Heart left ventricle (tissue), 16 donors: ENCODE data around the gene TSPAN14. TPM values are rescaled to one million over a fixed set of nuclear protein-coding genes. Genes with fewer than 3 reads are reported as not detected.
A peak's percentile ranks its signal among the peaks of the same experiment; 100 is the strongest.

Source experiments
- ATAC-seq, 4 donors: fragments of 200-7000 bp; cut with Tn5 transposase; one replicate each; pipeline ENCODE4 v1.9.1; 2020 to 2022; ENCODE audit warnings: moderate library complexity in 4 of 4, mild to moderate bottlenecking in 3 of 4, moderate number of reproducible peaks in 1 of 4
- DNase-seq, 5 donors: peaks; one replicate each; pipeline ENCODE4 v3.0.0-alpha.2; 2020
- H3K27ac ChIP-seq, 12 donors: fragments of 200-600 bp; sonication (generic) in 4 of 12; one replicate each; pipeline versions ENCODE4 v1.5.0 to v1.8.0; 2016 to 2022; ENCODE audit warnings: mild to moderate bottlenecking in 2 of 12
- H3K27me3 ChIP-seq, 9 donors: fragments of 200-600 bp; sonication (generic) in 2 of 9; one replicate each; pipeline versions ENCODE4 v1.5.1 to v1.8.0; 2016 to 2022; ENCODE audit warnings: mild to moderate bottlenecking in 3 of 9
- H3K36me3 ChIP-seq, 9 donors: fragments of 200-600 bp; sonication (generic) in 2 of 9; one replicate each; pipeline versions ENCODE4 v1.5.0 to v1.8.0; 2018 to 2022; ENCODE audit warnings: mild to moderate bottlenecking in 2 of 9
- H3K4me1 ChIP-seq, 12 donors: fragments of 200-600 bp; sonication (generic) in 4 of 12; one replicate each; pipeline versions ENCODE4 v1.5.0 to v1.8.0; 2016 to 2022; ENCODE audit warnings: mild to moderate bottlenecking in 3 of 12
- H3K4me3 ChIP-seq, 12 donors: fragments of 200-600 bp; sonication (generic) in 4 of 12; one replicate each; pipeline versions ENCODE4 v1.5.0 to v1.8.0; 2017 to 2022; ENCODE audit warnings: mild to moderate bottlenecking in 9 of 12, moderate library complexity in 4 of 12
- H3K9me3 ChIP-seq, 12 donors: fragments of 200-600 bp; sonication (generic) in 4 of 12; one replicate each; pipeline versions ENCODE4 v1.5.0 to v1.8.0; 2016 to 2022; ENCODE audit warnings: mild to moderate bottlenecking in 1 of 12
- POLR2A ChIP-seq, 2 donors: fragments of 450-650 bp; IDR thresholded peaks; one replicate each; pipeline ENCODE4 v1.6.1; 2017; ENCODE audit warnings: antibody characterized with exemption in 2 of 2, mild to moderate bottlenecking in 2 of 2, moderate library complexity in 2 of 2
- WGBS, 4 donors: extraction: QIAGEN DNeasy Blood & Tissue Kit in 2 of 4; methylation state at CpG; one replicate each; pipeline versions ENCODE4 v1.1.5 to v1.1.7; 2013 to 2018; 5-methylcytosine and 5-hydroxymethylcytosine counted together
- intact Hi-C, 10 donors: fragments of 100-400 bp; cut with DNase I; formaldehyde crosslinking; loops; one replicate each; pipeline versions ENCODE4 v1.11.1 to v1.14.2; 2022
- polyA plus RNA-seq, 2 donors: library from polyadenylated mRNA; stranded (reverse); fragments of 200-250 nt; gene quantifications; one replicate each; pipeline ENCODE4 v1.2.3, GENCODE V29; 2013
- total RNA-seq, 9 donors: library from RNA; depleted of rRNA in 2 of 9; stranded (reverse); fragments of >200 nt in 2 of 9; fragmentation: NEBNext Ultra II Directional in 3 of 9; extraction: Animal tissue kit (Norgen Biotek cat#: 25700) in 3 of 9; gene quantifications; one replicate each; pipeline versions ENCODE4 v1.1.0 to v1.2.4, GENCODE V29; 2016 to 2023
- TF ChIP-seq, protein P1 (sequence below), 12 donors: fragments of 200-600 bp; sonication (generic) in 4 of 12; IDR thresholded peaks; one replicate each; pipeline versions ENCODE4 v1.5.0 to v1.8.0; 2018 to 2022; ENCODE audit warnings: antibody characterized with exemption in 12 of 12, mild to moderate bottlenecking in 5 of 12
- donor health status: ischemic (EF 13 %, LVEDD 7.1; RV severe dilation, severe dysfunction).
- donor health status: healthy with polysubstance abuse.
- donor health status: DM: no; HTN: yes; CAD: no.
- donor health status: DM: no; HTN: no; CAD: no.
- donor health status: ischemic (EF 25% LVEDD 6.9; RV normal size, moderate dysfunction).
- donor health status: ischemic (EF 25% LVEDD 5.7; RV mildly dilated, moderate dysfunction).
- donor health status: healthy.
- donor health status: DM: yes; HTN: yes; CAD: no.
- donor health status: ischemic (EF 35%, LVEDD 5.7; RV mildly dilated, moderate dysfunction).
- donor health status: nonischemic (EF 11% LVEDD 7.7; RV severe dilation, severe dysfunction).
- donor health status: DM: yes; HTN: yes; CAD: no.
- donor health status: PGD.
- donor health status: ischemic (EF 29% LVEDD 5.4; RV normal size, mild dysfunction).
- donor health status: nonischemic (EF 23%, LVEDD 6.1; RV moderate dilation, normal function).

TSPAN14 gene
- total and polyA plus RNA-seq, 11 donors, result 17.4 to 71.5 (median 39.6) TPM

DNA sequence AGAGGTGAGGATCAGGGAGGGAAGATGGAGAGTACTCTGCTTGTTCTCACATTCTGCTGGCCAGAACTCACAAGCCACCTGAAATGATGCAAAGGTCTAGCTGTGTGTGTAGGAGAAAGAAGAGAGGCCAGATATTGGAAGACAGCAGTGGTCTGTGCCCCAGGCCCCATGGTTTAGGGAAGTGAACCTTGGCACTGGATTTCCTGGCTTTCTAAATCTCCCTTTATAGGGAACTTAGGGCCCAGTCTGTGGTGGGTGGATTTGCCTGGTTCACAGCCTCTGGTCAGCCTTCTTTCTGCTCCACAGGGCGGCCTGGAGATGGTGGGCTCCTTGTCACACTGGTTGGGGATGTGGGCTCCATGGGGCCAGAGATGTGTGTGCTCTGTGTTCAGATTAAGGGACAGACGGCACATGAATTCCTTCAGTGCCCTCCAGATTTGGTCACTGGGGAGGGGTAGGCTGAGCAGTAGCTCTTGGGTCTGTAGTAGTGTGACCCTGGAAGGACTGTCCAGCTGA lies 74.1 kb downstream of the TSPAN14 start:
- TF ChIP-seq POLR2A (IDR thresholded peaks at IDR 0.05), result no peak
- TF ChIP-seq, protein P1, sequence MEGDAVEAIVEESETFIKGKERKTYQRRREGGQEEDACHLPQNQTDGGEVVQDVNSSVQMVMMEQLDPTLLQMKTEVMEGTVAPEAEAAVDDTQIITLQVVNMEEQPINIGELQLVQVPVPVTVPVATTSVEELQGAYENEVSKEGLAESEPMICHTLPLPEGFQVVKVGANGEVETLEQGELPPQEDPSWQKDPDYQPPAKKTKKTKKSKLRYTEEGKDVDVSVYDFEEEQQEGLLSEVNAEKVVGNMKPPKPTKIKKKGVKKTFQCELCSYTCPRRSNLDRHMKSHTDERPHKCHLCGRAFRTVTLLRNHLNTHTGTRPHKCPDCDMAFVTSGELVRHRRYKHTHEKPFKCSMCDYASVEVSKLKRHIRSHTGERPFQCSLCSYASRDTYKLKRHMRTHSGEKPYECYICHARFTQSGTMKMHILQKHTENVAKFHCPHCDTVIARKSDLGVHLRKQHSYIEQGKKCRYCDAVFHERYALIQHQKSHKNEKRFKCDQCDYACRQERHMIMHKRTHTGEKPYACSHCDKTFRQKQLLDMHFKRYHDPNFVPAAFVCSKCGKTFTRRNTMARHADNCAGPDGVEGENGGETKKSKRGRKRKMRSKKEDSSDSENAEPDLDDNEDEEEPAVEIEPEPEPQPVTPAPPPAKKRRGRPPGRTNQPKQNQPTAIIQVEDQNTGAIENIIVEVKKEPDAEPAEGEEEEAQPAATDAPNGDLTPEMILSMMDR (IDR thresholded peaks at IDR 0.05), result no peak
- H3K36me3 ChIP-seq, result no peaks in the 10 kb centered on the region
- no peak overlapping the region for H3K4me3 ChIP-seq
- WGBS, 4 donors, result 89 to 100% (median 94%) methylated on average over 2 of the region's 2 CpGs
- H3K9me3 ChIP-seq, result no peaks in the 10 kb centered on the region
- intact Hi-C loops, result no loop called here
- ATAC-seq (peak in 1 of 4 donors; percentile 25), DNase-seq (no peak)
- peak overlapping the region in 3 of 12 donors; percentile 29 to 68 (median 66) for H3K27ac ChIP-seq
- H3K27me3 ChIP-seq, result no peaks in the 10 kb centered on the region
- peaks cover 0 to 80% (median 20%) of the 10 kb centered on the region in 12 donors for H3K4me1 ChIP-seq

DNA sequence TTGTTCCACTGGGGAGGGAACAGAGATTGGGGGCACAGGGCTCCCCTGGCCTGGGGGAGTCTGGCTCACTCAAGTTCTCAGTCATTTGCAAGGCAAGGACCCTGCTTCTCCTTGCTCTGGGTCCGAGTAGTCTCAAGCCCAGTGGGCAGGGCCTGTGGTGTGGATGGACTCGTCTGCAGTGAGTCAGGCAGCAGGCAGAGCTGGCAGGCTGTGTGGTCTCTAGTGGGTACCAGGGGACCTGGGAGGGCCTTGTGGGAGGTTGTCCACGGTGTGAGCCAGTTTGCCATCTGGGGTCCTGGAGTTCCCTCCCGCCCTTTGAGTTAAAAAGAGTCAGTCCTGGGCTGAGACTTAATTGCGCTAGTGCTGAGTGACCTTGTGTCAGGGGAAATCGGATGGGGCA lies 74.8 kb downstream of the TSPAN14 start:
- H3K4me3 ChIP-seq, result no peak overlapping the region

DNA sequence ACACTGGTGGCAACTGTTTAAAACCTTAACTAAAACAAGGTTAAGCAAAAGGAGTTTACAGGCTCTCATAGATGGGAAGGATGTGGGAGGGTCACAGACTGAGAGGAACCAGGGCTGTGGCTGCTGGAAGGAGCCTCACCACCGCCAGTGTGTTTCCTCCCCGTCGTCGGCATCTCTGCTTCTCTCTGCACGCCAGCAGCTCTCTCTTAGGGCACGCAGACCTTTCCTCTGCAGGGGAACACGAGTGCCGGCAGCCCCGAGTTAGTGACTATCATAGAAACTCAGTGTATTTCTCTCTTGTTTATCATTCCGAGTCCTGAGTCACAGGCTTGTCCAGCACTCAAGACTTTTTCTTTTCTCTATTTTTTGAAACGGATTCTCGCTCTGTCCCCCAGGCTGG lies 75.5 kb downstream of the TSPAN14 start:
- TF ChIP-seq POLR2A (IDR thresholded peaks at IDR 0.05), result no peak
- TF ChIP-seq, protein P1 (IDR thresholded peaks at IDR 0.05), result no peak
- Histone ChIP-seq H3K36me3 (no peaks in the 10 kb centered on the region), H3K27ac (peak overlapping the region in 11 of 12 donors; percentile 1 to 74 (median 66)), H3K9me3 (no peaks in the 10 kb centered on the region), H3K27me3 (no peaks in the 10 kb centered on the region), H3K4me3 (no peak overlapping the region), H3K4me1 (peaks cover 0 to 67% (median 18%) of the 10 kb centered on the region in 12 donors)
- intact Hi-C loops, result no loop called here
- 62 to 83% (median 62%) methylated on average over 12 of the region's 12 CpGs for WGBS, 4 donors
- DNase-seq (peak in 4 of 5 donors; percentile 42 to 58 (median 57)), ATAC-seq (peak in 3 of 4 donors; percentile 62 to 78 (median 69))

More for the DNA sequence above, 74.8 kb downstream of the TSPAN14 start:
- intact Hi-C loops, result no loop called here
- peak overlapping the region in 9 of 12 donors; percentile 43 to 74 (median 66) for H3K27ac ChIP-seq
- TF ChIP-seq POLR2A (IDR thresholded peaks at IDR 0.05), result no peak
- TF ChIP-seq, protein P1 (IDR thresholded peaks at IDR 0.05), result no peak
- H3K36me3 ChIP-seq, result no peaks in the 10 kb centered on the region
- ATAC-seq (no peak), DNase-seq (no peak)
- no peaks in the 10 kb centered on the region for H3K9me3 ChIP-seq
- WGBS, 4 donors, result 71 to 90% (median 74%) methylated on average over 6 of the region's 6 CpGs
- no peaks in the 10 kb centered on the region for H3K27me3 ChIP-seq
- peaks cover 0 to 74% (median 19%) of the 10 kb centered on the region in 12 donors for H3K4me1 ChIP-seq

DNA sequence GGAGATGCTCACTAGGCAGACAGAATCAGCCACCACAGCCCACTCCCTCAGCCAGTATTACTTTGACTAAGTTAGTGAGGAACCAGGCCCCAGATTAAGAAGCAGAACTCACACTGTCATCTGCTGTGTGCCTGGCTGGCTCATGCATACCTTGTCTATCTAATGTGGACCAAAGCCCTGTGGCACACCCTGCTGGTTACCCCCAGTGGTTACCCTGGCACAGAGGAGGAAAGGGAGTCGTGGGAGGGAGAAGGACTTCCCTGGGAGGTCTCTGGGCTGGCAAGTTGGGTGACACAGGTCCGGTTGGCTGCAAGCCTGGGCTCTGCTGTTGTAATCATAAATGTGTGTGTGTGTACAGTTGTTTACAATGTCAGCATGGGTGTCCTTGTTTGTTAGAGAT lies 76.1 kb downstream of the TSPAN14 start:
- Histone ChIP-seq H3K4me3 (no peak overlapping the region), H3K36me3 (no peaks in the 10 kb centered on the region), H3K9me3 (no peaks in the 10 kb centered on the region), H3K4me1 (peaks cover 0 to 61% (median 18%) of the 10 kb centered on the region in 12 donors), H3K27ac (peak overlapping the region in 11 of 12 donors; percentile 1 to 74 (median 66)), H3K27me3 (no peaks in the 10 kb centered on the region)
- DNase-seq, result peak in 2 of 5 donors; percentile 52 to 55
- peak; percentile 62 to 85 (median 72) for ATAC-seq
- no peak for TF ChIP-seq POLR2A (IDR thresholded peaks at IDR 0.05)
- TF ChIP-seq, protein P1 (IDR thresholded peaks at IDR 0.05), result peak in 9 of 12 donors; percentile 7 to 44 (median 28)
- WGBS, 4 donors, result 41 to 55% (median 45%) methylated on average over 2 of the region's 2 CpGs
- intact Hi-C loops, result no loop called here
